SKM-1 treated with dmso at 0.1 percent for 144 hours (cell line): ENCODE data around the gene CMIP.
"Not testable (repeated sequence)": the region's sequence is repeated elsewhere in the genome, so short reads cannot be mapped to it uniquely, and the experiment has no call there.

Experiments
- DNase-seq: peaks from one replicate; lab custom pipeline; 2025; ENCODE audit not compliant: unreplicated experiment; lab: John Stamatoyannopoulos, UW

The CMIP gene

DNA sequence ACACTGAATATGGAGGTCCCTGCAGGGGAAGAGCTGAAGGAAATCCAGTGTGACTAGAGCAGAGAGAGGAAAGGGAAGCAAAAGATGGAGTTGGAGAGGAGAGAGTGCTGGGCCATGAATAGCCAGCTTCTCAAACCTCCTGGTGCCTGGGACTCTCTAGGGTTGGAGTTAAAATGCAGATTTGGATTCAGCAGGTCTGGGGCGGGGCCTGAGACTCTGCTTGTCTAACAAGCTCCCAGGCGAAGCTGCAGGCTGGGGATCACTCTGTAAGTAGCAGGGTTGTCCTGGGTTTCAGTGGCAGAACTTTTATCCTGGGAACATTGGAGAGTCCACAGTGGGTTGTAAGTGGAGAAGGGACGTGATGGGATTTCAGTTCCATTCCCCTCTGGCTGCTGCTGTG, 231.1 kb downstream of the CMIP start:
- no peak for DNase-seq

DNA sequence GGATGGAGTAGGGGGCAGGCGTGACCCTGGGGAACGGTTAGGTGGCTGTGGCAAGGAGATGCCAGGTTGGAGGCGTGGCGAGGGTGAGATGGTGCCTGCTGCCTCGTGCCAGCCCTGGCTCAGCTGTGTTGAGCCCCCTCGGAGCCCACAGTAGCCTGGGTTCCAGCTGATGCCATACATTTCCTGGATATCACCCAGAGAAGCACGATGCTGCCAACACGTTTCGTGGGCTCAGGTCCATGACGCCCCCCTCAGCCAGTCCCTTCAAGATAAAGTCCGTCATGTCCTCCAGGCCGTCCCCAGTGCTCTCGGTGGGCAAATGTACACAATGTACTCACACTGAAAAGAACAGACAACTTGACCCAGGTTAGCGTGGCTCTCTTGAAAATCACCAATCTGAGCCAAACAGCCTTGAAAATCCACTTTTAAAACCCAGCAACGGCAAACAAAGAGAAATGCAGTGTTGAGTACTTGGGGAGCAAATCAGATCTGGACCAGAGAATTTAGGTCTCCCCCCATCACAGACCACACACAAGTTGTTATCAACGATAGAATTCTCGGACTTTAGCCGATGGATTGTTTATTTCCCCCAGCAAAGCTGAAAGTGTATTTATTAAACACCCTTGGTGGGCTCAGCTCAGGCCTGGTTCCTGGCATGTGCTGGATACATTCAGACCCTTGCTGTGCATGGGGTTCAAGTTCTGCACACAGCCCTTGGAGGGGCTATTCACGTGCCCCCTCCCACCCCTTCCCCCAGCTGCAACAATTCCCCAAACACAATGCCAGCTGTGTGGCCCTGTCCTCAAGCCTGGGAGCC, 231.7 kb downstream of the CMIP start:
- DNase-seq, result no peak

DNA sequence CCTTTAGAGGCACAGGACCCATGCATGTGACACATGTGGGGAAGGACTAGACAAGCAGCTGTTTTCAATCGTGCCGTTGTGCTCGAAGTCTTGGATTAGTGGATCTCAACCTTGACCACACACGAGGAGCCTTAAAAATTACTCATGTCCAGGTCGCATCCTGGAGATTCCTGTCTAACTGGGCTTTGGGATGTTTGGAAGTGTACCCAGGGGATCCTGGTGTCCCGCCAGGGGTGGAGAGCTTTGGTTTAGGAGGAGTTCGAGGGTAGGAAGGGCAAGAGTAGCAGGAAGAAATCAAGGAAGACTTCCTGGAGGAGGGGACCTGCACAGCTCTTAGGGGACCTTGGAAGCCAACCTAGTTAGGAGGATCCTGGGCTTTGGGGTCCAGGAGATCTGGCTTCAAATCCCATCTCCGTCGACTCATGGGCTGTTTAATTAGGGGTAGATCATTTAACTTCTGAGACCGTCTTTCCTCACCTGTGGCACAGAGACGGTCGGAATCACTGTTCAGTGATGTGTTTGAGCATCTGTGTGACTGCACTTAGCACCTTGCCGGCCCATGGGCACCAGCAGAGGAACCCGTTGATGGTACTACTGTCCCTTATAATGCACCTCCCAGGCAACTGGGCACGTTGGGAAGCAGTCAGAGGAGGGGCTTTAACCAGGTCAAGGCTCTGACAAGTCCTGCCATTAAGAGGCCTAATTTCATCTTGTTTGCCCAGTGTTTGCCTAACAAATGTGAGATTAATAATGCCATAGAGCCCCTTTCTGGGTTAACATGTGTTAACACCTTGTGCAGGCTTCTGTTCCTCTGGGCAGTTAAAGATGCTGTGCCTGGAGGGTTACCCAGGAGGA, 232.5 kb downstream of the CMIP start:
- DNase-seq, result no peak

DNA sequence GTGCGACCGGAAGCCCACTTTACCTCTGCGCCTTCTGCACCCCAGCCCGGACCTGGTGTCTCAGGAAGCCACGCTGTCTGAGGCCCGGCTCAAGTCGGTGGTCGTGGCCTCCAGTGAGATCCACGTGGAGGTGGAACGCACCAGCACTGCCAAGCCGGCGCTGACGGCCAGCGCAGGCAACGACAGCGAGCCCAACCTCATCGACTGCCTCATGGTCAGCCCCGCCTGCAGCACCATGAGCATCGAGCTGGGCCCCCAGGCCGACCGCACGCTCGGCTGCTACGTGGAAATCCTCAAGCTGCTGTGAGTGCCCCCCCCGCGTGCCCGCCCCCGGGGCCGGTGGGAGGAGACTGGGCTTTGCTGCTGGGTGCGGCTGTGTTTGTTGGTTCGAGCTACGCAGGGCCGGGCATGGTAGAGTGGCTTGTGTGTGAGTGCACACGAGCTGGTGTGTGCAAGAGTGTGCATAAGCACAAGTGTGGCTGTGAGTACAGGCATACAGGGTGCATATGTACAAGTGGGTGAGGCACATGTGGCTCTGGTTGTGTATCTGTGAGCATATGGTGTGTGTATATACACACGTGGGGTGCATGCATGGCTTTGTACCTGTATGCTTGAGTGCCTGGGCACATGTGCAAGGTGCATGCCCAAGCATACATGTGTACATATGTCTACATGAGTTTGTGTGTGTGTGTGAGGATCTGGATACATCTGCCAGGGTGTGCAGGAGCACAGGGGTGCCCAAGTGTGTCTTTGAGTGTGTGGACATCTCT, 233.9 kb downstream of the CMIP start:
- DNase-seq, result no peak

DNA sequence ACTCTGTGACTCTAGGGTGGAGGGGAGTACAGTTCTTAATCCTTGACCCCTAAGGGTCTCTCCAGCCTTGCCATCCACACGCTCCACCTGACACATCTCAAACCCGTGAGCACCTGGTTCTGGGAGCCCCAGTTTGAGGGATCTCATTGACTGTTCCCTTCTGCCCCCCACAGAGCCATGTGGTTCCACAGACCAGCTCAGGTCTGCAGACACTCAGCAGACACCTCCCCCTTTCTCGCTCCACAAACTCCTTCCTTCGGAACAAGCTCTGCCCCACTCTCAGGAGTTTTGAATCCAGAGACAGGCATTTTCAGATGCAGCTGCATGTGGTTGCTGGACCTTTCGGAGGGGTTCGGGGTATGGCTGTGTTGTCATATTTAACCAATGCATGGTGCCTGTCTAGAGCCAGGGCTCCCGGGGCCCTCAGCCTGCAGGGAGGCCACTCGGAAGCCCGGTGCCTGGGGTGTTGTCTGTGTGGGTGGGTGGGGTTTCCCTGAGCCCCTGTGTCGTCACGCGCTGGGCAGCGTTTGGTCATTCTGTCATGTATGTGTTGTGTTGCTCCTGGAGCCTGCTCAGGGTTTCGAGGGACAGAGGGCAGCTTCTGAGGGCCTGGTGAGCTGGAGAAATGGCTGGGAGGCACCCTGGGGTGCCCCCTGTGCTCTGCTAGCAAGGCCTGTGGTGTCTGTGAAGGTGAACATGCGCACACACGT, 235.3 kb downstream of the CMIP start:
- DNase-seq, result no peak

DNA sequence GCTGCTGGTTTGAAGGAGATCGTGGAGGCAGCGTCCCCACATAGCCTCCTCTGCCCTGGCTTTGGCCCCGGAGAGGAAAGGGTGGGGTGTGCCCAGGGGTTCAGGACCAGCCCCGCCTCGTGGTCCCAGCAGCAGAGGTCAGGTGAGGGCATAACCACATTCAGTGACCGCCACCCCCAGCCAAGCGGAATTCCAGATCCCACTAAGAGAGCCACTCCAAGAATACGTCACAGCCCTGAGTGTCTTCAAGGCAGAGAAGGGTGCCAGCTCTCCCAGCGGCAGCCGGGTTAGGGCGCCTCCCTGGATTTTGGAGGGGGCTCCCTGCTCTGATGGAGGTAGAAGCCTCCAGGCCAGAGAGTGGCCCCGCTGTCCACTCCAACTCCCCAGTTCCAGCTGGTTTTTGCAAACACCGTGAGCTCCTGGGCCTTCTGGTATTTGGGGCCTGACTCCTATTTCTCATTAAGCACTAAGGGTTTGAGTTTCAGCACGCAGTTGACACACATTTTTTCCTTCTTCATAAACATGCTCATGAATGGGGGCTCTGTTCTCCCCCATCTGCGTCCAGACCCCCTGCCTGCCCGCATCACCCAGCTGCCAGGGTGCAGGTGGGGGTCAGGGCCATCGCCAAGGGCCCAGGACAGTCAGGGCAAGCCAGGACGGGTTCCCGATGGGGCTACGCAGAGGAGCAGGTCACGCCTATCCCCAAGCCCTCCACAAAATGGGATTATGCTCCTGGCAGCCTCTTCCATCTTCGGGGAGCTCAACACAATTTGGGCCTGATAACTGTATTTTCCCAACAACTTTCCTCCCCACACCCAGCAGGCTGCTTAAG, 236.1 kb downstream of the CMIP start:
- no peak for DNase-seq

DNA sequence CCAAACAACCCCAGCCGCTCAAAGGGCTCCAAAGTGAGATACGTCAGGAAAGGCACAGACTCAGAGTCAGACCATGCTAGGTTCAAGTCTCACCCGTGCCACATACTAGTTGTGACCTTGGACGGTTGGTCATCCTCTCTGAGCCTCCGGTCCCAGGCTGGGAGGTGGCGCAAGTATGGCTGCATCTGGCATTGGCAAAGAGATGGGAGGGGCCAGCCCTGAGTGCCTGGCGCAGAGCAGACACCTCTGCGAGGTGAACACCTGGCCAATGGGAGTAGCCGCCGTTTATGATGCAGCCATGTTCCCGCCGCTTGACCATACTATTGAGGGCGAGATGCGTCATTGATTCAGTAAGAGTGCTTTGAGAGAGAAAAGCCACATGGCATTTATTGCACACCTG, 236.7 kb downstream of the CMIP start:
- DNase-seq, result no peak

DNA sequence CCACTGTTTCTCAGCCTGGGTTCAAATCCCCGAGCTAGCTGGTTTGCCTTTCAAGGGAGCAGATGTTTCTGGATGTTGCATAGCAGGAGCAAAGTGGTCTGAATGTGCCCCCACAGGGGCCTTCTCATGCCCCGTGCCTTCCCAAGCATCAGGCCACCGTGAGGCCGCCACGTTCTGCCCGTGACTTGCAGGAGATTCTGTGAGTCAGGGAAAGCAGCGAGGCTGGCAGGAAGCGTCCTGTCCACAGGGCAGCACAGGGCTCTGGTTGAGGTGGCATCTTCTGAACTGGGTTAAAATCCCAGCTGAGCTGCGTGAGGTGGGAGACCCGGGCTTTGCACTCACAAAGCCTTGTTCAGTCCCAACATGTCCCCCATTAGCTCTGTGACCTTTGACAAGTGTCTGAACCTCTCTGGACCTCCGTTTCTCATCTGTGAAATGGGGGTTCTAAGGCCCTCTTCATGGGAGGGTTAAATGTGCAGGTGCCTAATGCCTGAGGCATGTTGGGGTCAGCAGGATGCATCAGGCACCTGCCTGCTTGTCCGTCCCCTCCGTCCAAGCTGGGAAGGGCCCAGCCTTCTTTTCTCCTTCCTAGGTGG, 239.7 kb downstream of the CMIP start:
- no peak for DNase-seq

DNA sequence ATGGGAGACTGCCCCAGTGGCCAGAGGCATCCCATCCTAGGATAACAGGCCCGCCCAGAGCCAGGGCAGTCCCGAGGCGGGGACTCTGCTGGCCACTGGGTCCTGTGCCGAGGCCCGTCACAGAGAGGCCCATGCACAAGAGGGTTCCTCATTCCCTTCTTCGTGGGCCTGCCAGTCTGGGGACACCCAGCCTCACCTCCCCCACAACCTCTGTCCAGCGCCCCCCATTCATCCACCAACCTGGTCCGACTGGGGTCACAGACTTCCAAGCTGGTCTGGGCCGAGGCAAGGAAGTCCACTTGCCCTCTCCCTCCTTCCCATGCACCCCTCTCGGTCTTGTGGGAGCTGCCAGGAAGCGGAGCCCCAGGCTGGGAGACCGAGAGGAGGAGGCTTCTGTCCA, 240.3 kb downstream of the CMIP start:
- no peak for DNase-seq

DNA sequence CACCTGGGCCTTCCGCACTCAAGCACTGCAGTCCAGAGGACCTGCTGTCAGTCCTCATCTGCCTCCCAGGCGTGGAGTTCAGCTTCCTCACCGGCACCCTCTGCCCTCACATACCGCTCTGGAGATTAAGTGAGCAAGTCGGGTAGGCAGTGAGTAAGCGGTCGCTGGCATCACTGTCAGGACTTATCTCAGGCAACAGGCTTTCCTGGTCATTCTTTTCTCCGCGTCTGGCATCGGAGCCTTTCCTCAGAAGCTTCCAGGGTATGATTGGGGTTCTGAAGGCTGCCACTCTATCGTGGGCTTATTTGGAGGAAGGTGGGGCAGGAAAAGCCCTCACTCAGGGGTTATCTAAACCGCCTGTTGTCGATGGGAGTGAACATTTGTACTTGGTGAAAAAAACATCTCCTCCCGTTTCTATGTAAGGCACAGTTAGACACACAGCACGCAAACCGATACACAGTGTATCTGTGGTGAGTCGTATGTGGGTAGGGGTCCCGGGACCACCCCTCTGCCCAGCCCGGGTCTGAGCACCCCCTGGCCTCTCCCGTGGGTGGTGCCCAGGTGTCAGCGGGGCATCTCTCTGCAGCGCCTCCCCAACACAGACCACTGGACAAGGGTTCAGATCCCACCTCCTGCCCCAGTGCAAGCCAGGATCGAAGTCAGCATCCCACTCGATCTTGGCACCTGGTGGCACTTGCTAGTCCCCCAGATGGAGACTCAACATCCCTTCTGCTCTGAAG, 242.0 kb downstream of the CMIP start:
- DNase-seq, result no peak

DNA sequence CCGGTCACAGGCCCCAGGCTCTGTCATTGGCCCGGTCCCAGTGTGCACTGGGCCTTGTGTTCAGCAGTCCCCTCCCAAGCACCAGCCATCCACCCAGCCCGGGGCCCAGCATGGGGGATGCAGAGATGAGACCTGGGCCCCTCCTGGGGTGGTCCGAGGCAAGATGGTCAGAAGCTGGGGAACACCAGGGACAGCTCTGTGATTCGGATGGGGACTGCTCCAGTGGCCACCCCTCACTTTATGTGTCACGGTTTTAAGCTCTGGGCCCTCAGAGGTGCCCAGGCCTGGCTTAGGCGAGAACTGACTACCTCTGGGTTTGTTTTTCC, 242.5 kb downstream of the CMIP start:
- no peak for DNase-seq

DNA sequence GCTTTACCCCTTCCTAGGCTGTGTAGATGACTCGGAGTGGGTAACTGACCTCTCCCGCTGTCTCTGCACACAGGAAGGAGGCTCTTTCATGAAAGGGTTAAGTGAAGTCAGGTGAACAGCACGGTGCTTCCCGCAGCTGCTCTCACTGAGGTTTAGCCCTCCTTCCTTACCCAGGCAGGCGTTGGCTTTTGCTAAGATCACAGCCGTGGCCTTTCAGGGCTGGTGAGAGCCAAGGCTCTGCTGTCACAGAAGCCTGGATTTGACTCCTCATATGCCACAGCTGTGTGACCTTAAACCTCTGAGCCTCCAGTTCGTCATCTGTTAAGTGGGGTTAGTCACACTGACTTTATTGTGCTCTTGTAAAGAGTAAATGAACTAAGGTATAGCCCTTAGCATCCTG, 243.6 kb downstream of the CMIP start:
- no peak for DNase-seq

DNA sequence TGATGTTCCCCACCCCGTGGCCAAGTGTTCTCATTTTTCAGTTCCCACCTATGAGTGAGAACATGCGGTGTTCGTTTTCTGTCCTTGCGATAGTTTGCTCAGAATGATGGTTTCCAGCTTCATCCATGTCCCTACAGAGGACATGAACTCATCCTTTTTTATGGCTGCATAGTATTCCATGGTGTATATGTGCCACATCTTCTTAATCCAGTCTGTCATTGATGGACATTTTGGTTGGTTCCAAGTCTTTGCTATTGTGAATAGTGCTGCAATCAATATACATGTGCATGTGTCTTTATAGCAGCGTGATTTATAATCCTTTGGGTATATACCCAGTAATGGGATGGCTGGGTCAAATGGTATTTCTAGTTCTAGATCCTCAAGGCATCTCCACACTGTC, 244.2 kb downstream of the CMIP start:
- not testable (repeated sequence) for DNase-seq

DNA sequence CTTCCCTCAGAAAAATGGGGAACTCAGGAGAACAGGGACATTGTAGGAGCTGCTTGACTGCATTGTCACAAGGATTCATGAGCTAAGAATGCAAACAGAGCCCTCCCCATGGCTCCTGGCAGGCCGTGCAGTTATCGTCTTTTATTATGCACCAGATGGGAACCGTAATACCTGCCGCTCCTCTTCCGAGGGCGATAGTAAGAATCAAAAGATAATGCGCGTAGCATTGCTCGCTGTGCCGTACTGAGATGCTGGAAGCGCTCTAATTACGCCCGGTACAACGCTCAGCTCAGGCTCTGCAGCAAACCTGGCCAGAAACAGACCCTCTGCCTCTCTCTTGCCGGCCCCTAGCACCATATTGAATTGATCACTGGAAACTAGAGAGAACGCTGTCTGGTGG, 247.4 kb downstream of the CMIP start:
- no peak for DNase-seq

DNA sequence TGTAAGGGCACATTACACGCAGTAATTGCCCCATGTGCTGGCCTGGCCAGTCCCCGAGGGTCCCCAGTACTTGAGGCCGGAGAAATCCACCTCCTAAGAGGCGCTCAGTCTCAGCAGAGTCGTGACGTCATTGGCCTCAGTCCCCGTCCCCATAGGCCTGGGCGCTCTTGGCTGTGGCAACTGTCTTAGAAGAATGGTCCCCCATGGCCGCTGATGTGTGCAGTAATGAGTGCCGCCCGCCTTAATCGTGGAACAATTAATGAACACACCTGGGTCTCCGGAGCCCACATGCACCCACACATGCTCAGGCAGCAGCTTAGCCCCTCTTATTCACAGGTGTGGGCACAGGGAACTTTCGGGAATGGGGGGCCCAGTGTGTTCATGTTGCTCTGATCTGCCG, 248.0 kb downstream of the CMIP start:
- DNase-seq, result no peak

DNA sequence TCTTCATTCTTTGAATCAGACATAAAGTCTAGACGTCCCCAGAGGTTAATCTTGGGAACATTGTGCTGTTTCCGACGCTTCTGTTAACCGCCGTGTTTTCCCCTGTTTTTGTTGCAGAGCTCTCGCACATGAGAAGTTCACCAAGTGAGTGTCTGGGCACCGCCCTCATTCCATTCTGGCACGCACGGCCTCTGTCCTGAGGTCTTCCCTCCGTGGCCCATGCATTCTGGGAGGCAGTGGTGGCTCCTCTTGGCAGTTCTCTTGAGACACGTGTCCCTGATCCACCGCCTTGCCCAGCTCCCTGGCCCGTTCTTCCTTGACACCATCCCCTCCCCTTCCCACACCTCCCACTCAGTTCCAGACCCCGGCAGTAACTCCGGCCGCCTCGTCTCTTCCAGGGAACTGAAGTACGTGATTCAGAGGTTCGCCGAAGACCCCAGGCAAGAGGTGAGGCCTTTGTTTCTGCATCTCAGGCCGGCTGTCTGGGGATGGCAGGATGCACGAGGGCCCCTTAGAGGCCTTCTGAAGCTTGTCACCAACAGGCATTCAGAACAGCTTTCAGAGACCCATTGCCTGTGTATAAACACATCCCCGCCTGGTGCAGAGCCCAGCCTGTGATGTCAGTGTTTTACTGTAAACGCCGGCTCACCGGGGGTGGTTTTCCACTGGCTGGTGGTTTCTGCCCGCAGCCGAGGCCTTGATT, 248.6 kb downstream of the CMIP start:
- DNase-seq, result no peak

DNA sequence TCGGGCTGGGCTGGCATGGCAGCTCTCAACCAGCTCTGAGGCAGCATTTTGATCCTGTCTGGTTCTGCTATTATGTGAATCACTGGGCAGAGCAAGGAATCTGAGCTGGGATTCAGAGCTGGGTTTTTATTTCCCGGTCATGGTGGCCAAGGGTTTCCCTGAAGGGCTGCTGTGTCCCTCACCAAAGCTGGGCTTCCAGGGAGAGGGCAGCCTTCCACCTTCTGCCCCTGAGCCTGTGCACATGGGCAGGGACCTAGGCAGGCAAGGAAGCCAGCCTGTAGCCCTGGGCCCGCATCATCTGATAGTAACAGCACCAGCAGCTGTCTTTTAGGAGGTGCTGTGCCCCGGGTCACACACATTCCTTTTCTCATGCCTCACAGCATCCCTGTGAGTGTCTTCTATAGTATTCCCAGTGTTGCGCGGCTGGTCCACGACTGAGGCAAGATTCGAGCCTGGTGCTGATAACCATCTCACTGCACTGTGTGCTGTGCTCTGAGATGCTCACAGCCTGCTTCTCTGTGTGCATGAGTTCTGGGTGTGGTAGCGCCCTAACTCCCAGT, 249.2 kb downstream of the CMIP start:
- no peak for DNase-seq
